Upper lobe of left lung (tissue), 4 donors: Measurements from ENCODE around the gene CATSPERE.

Experiments used
- CTCF ChIP-seq, 6 experiments: fragments of 450-650 bp in 4 of 6; fragments of 200-600 bp in 2 of 6; sonication (generic) in 2 of 6; IDR thresholded peaks; one replicate each; pipeline ENCODE4 v1.5.1; 2016 to 2019; ENCODE audit warnings: antibody characterized with exemption in 6 of 6
- POLR2A ChIP-seq, 4 donors: fragments of 450-650 bp; IDR thresholded peaks; one replicate each; pipeline ENCODE4 v1.5.1; 2016 to 2017; ENCODE audit warnings: antibody characterized with exemption in 4 of 4, mild to moderate bottlenecking in 2 of 4

GRCh38 chr1:244573768-244574167 lies 112.7 kb downstream of the CATSPERE start:
- TF ChIP-seq CTCF (IDR thresholded peaks at IDR 0.05) = no peak
- no peak for TF ChIP-seq POLR2A (IDR thresholded peaks at IDR 0.05)
